Erythroblast (primary cell): ENCODE results near the gene RCC2.

Experiments
- GATA1 ChIP-seq: IDR thresholded peaks from 2 replicates; pipeline ENCODE4 v1.6.1; 2011; ENCODE audit warnings: low read depth, mild to moderate bottlenecking, control low read depth, low read length, moderate library complexity
- POLR2A ChIP-seq: IDR thresholded peaks from 2 replicates; pipeline ENCODE4 v1.6.1; 2011; ENCODE audit warnings: mild to moderate bottlenecking, low read length

- TF ChIP-seq POLR2A (no peak), GATA1 (no peak)
Observed at GRCh38 chr1:17403081-17403480, 36.4 kb downstream of the RCC2 start.
